Measurements from ENCODE around the gene IFIT2. TPM values are rescaled to one million over a fixed set of nuclear protein-coding genes. Genes with fewer than 3 reads are reported as not detected.
"Not testable (repeated sequence)": the region's sequence is repeated elsewhere in the genome, so short reads cannot be mapped to it uniquely, and the experiment has no call there.

IFIT2 gene
- total RNA-seq, 1 donor from 2014 or later: 3.3 TPM

GRCh38 chr10:89306434-89307268 lies 4.8 kb downstream of the IFIT2 start:
- DNase-seq (ENCODE audit: low spot score in 2 of 2) (no peak), FAIRE-seq (no peak)

DNA sequence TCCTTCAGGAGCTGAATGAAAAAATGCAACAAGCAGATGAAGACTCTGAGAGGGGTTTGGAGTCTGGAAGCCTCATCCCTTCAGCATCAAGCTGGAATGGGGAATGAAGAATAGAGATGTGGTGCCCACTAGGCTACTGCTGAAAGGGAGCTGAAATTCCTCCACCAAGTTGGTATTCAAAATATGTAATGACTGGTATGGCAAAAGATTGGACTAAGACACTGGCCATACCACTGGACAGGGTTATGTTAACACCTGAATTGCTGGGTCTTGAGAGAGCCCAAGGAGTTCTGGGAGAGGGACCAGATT lies 5.4 kb downstream of the IFIT2 start:
- no peak for DNase-seq (ENCODE audit: low spot score in 2 of 2)
- no peak for FAIRE-seq

- no peak for FAIRE-seq
Observed at GRCh38 chr10:89308266-89308665, 6.4 kb downstream of the IFIT2 start.

GRCh38 chr10:89308736-89309135 lies 6.9 kb downstream of the IFIT2 start:
- no peak for DNase-seq (ENCODE audit: low spot score in 2 of 2)

More at GRCh38 chr10:89308266-89308665, 6.4 kb downstream of the IFIT2 start:
- no peak for DNase-seq (ENCODE audit: low spot score in 2 of 2)

GRCh38 chr10:89309156-89310055 lies 7.6 kb downstream of the IFIT2 start:
- FAIRE-seq (no peak), DNase-seq (ENCODE audit: low spot score in 2 of 2) (no peak)

More at GRCh38 chr10:89308736-89309135, 6.9 kb downstream of the IFIT2 start:
- FAIRE-seq: no peak

DNA sequence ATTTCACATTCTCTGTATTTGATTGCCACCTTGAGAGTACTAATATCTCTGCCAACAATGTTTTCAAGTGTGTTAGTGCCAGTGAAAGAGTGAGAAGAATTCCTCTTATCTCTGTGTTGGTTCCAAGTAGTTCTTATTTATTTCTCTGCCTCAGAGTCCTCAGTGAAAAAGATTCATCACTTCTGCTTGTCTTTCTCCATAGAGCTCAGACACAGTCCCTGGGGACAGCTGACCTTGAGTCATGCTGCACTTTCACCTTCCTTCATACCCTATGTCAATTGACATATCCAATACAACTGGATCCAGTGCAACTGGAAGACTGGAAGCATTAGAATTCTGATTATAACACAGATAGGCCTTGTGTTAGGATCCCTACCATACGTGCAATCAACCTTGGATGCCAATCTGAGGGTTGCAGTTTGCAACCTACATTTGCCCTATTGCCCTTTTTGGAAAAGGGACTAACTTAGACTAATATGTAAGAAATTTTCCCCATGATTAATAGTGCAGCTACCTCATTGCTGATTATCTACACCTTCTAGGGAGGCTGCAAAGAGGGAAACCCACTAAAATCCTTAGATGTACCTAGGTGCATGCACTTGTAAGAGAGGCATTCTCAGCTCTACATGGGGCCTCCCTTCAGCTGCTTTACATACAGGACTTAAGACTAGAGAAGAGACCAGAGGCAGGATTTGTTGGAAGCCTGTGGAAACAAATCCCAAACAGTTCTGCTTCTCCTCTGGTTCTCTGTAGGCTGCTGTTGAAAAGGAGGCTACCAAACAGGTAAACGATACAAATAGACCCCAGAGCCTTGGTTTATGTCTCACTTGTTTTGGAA lies 8.4 kb downstream of the IFIT2 start:
- DNase-seq (ENCODE audit: low spot score in 2 of 2) (no peak), FAIRE-seq (no peak)

GRCh38 chr10:89312973-89313372 lies 11.1 kb downstream of the IFIT2 start:
- DNase-seq (ENCODE audit: low spot score in 2 of 2) (no peak), FAIRE-seq (no peak)

DNA sequence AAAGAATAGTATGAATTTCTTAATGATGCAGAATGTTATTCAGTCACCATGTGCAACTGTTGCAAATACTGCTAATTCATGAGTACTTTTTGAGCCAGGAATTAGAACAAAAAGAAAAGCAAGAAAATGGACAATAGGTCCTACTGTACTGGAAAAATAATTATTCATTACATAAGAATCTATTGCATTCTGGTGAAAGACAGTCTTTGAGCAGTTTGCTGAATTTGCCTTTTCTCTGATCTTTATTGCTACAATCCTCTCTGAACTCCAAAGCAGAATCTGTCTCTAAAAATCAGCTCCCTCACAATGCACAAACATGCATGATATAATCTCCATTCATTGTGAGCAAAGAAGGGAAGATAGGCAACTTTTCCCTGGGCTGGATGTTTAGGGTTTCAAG lies 12.8 kb downstream of the IFIT2 start:
- peak; percentile 97 for FAIRE-seq

GRCh38 chr10:89318047-89318446 lies 16.2 kb downstream of the IFIT2 start:
- not testable (repeated sequence) for DNase-seq (ENCODE audit: low spot score in 2 of 2); FAIRE-seq

More for the DNA sequence above, 12.8 kb downstream of the IFIT2 start:
- no peak for DNase-seq (ENCODE audit: low spot score in 2 of 2)

GRCh38 chr10:89325081-89325480 lies 23.2 kb downstream of the IFIT2 start:
- DNase-seq (ENCODE audit: low spot score in 2 of 2): not testable (repeated sequence)
- FAIRE-seq: peak; percentile 53

DNA sequence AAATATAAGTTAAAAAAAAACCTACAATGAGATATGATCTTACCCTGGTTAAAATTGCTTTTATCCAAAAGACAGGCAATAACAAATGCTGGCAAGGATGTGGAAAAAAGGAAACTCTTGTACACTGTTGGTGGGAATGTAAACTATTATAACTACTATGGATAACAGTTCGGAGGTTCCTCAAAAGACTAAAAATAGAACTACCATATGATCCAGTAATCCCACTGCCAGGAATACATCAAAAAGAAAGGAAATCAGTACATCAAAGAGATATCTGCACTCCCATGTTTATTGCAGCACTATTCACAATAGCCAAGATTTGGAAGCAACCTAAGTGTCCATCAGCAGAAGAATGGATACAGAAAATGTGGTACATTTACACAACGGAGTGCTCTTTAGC lies 24.0 kb downstream of the IFIT2 start:
- not testable (repeated sequence) for DNase-seq (ENCODE audit: low spot score in 2 of 2); FAIRE-seq

DNA sequence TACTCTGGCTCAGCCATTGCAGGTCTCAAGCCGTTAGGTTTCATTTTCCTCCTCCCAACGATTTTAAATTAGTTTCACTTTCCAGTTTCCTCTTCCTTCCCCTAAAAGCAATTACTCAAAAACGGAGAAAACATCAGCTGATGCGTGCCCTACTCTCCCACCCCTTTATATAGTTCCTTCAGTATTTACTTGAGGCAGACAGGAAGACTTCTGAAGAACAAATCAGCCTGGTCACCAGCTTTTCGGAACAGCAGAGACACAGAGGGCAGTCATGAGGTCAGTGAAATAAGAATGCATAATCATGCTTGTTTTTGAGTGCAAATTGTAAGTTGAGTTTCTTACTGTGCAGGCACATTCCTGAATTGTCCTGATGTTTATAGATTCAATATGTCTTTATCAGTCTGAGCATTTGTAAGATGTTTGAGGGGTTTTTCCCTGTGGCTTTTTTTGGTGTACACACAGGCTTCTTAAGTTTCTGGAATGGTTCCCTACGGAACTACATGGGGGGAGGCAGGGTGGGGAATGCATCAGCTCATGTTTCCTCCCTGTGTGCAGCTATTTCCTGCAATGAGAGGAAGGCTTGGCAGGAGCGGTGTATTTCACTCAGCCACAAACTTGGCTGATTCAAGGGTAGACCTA lies 26.1 kb downstream of the IFIT2 start, which contains the start of gene IFIT3:
Gene IFIT3 (plus strand): TSS at position 195 of the 639 bp plus-strand sequence. CDS start 77 bp downstream, at position 272.
- FAIRE-seq (no peak), DNase-seq (ENCODE audit: low spot score in 2 of 2) (peak in 1 of 2 donors; percentile 37)

DNA sequence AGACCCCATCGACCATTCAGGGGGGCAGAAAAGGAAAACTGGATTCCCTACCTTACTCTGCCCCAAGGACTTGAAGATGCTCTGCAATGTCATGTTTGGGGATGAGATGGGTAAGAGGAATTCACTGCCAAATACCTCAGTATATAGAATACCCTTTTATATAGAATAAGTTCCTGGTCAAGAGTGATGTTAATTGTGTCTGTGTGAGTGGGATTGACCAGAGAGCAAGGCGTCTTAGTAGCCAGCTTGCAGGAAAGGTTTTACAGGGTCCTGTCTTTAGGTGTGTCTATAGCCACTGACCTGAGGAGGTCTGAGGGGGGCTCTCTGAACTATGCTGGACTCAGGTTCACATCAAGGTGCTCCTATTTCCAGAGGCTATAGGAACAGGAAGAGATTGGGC lies 27.3 kb downstream of the IFIT2 start:
- FAIRE-seq (no peak), DNase-seq (ENCODE audit: low spot score in 2 of 2) (no peak)

DNA sequence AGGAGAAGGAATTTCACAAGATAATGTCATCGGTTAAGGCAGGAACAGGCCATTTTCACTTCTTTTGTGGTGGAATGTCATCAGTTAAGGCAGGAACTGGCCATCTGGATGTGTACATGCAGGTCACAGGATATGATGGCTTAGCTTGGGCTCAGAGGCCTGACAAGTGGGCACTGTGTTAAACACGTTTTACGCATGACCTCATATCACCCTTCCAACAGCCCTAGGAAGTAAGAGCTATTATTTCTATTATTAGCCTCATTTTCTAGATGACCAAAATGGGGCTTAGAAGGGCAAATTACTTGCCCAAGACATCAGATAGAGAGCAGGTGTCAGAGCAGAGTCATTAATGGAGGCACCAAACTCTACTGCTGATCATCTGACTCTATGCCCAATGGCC lies 28.2 kb downstream of the IFIT2 start:
- FAIRE-seq; DNase-seq (ENCODE audit: low spot score in 2 of 2): not testable (repeated sequence)

- FAIRE-seq (no peak), DNase-seq (ENCODE audit: low spot score in 2 of 2) (no peak)
Observed at GRCh38 chr10:89330537-89331212, 28.8 kb downstream of the IFIT2 start.

GRCh38 chr10:89331487-89332122 lies 29.8 kb downstream of the IFIT2 start:
- FAIRE-seq; DNase-seq (ENCODE audit: low spot score in 2 of 2): not testable (repeated sequence)

- no peak for FAIRE-seq
- DNase-seq (ENCODE audit: low spot score in 2 of 2): no peak
Observed at GRCh38 chr10:89332123-89332633, 30.3 kb downstream of the IFIT2 start.

DNA sequence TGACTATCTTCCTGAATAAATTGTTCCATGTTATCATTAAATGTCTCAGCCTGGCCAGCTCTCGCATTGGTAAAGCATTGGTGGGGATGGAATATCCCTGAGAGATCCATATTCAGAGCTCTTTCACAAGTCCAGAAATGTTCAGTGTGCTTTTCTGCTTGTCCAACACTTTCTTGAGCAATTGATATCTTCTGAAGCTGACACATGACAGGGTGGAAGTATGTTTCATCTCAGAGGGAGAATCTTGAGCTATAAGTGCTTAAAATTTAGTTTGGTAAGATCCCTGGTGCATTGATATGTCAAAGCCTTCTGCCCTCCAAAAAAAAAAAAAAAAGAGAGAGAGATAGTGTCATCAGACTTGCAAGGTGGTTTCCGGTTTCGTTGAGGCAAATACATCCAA lies 33.4 kb downstream of the IFIT2 start:
- no peak for DNase-seq (ENCODE audit: low spot score in 2 of 2)

More for the DNA sequence above, 33.4 kb downstream of the IFIT2 start:
- FAIRE-seq: no peak
